Calu3 (cell line): ENCODE data around the gene TMEM258. TPM values are rescaled to one million over a fixed set of nuclear protein-coding genes. Genes with fewer than 3 reads are reported as not detected.

Source experiments
- BruUV-seq: library from RNA; stranded (reverse); fragments of 400-500 nt; replicated peaks from 2 replicates; lab custom pipeline; 2021; lab: Mats Ljungman, UMichigan
- CTCF ChIA-PET: fragments of 300-600 bp; sonication (Branson Sonifier 250); formaldehyde crosslinking; loops from one replicate; lab custom pipeline; 2022; ENCODE audit warnings: antibody characterized with exemption; lab: Charles Lee
- DNase-seq: peaks from one replicate; pipeline ENCODE4 v3.0.0; 2022
- H3K27ac Mint-ChIP-seq: one replicate; pipeline ENCODE4 v1.8.0; 2022; ENCODE audit warnings: mixed read lengths; ENCODE audit not compliant: unreplicated experiment
- H3K27me3 Mint-ChIP-seq: one replicate; pipeline ENCODE4 v1.8.0; 2022; ENCODE audit warnings: mixed read lengths; ENCODE audit not compliant: unreplicated experiment
- H3K36me3 Mint-ChIP-seq: one replicate; pipeline ENCODE4 v1.8.0; 2022; ENCODE audit warnings: mild to moderate bottlenecking, moderate library complexity, mixed read lengths; ENCODE audit not compliant: insufficient read depth, unreplicated experiment
- H3K4me1 Mint-ChIP-seq: one replicate; pipeline ENCODE4 v1.8.0; 2022; ENCODE audit warnings: mild to moderate bottlenecking, low read depth, mixed read lengths; ENCODE audit not compliant: unreplicated experiment
- H3K4me3 Mint-ChIP-seq: one replicate; pipeline ENCODE4 v1.8.0; 2022; ENCODE audit warnings: mild to moderate bottlenecking, low read depth, moderate library complexity, mixed read lengths; ENCODE audit not compliant: unreplicated experiment
- H3K9me3 Mint-ChIP-seq: one replicate; pipeline ENCODE4 v1.8.0; 2022; ENCODE audit warnings: low read depth, mixed read lengths; ENCODE audit not compliant: unreplicated experiment
- intact Hi-C: fragments of 100-400 bp; cut with micrococcal nuclease; formaldehyde crosslinking; loops from one replicate; pipeline ENCODE4 v1.10.0; 2022; ENCODE audit not compliant: unreplicated experiment
- total RNA-seq: library from RNA; stranded (reverse); gene quantifications from 2 replicates; pipeline ENCODE4 v1.2.3, GENCODE V29; 2022
- TF ChIP-seq, protein P1 (sequence below): fragments of 200-600 bp; IDR thresholded peaks from one replicate; pipeline ENCODE4 v1.8.0; 2022; ENCODE audit warnings: antibody characterized with exemption; ENCODE audit not compliant: unreplicated experiment

The TMEM258 gene
- total RNA-seq, 1 experiment from 2014 or later: 146 TPM

DNA sequence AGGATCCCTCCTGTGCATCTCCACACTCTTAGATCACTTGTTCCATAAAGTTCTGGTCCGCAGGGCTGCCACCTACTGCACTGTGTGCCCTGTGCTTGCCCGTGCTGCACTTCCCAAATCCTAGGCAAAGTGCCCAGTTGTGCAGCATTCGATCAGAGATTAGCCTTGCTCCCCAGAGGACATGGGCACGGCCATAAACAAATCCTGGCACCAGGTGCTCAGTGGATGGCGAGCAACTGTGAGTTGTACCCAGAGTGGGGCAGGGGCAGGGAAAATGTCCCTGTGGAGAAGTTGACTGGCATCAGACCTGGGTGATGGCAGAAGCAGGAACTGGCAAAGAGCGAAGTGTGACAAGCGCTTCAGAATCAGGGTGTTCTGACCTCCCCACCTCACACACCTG is 40.4 kb upstream of the TMEM258 start:
- Mint-ChIP-seq H3K4me3 (no peak overlapping the region), H3K9me3 (no peaks in the 10 kb centered on the region), H3K4me1 (no peaks in the 10 kb centered on the region), H3K36me3 (peaks cover 11% of the 10 kb centered on the region), H3K27ac (no peak overlapping the region), H3K27me3 (peaks cover 69% of the 10 kb centered on the region)
- no TSS peak for BruUV-seq
- no peak for DNase-seq
- intact Hi-C loops: no loop called here
- CTCF ChIA-PET: no interaction called here
- TF ChIP-seq, protein P1, sequence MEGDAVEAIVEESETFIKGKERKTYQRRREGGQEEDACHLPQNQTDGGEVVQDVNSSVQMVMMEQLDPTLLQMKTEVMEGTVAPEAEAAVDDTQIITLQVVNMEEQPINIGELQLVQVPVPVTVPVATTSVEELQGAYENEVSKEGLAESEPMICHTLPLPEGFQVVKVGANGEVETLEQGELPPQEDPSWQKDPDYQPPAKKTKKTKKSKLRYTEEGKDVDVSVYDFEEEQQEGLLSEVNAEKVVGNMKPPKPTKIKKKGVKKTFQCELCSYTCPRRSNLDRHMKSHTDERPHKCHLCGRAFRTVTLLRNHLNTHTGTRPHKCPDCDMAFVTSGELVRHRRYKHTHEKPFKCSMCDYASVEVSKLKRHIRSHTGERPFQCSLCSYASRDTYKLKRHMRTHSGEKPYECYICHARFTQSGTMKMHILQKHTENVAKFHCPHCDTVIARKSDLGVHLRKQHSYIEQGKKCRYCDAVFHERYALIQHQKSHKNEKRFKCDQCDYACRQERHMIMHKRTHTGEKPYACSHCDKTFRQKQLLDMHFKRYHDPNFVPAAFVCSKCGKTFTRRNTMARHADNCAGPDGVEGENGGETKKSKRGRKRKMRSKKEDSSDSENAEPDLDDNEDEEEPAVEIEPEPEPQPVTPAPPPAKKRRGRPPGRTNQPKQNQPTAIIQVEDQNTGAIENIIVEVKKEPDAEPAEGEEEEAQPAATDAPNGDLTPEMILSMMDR: no peak

DNA sequence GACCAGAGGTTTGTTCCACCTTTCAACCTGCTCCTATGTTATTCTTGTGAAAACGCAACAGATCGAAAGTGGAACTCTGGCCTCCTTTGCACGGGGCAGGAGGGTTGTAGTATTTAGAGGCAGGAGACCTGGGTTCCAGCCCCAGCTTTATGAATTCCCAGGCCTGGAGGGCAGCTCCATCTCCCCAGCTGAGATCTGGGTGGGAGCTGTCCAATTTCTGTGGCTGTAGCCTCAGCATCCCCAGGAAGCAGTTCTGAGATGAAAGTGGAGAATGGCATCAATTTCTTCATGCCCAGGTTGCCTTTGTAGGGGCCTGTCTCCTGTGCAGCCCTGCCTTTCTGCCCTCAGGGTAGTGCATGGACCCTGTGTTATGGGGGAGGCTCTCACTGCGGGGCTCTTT is 39.8 kb upstream of the TMEM258 start:
- BruUV-seq: no TSS peak
- H3K27ac Mint-ChIP-seq: no peak overlapping the region
- no peaks in the 10 kb centered on the region for H3K9me3 Mint-ChIP-seq
- TF ChIP-seq, protein P1: no peak
- DNase-seq: no peak
- H3K36me3 Mint-ChIP-seq: peaks cover 11% of the 10 kb centered on the region
- CTCF ChIA-PET: no interaction called here
- H3K4me1 Mint-ChIP-seq: no peaks in the 10 kb centered on the region
- H3K27me3 Mint-ChIP-seq: peaks cover 74% of the 10 kb centered on the region
- H3K4me3 Mint-ChIP-seq: no peak overlapping the region
- intact Hi-C loops: no loop called here

- Mint-ChIP-seq H3K27ac (no peak overlapping the region), H3K4me3 (no peak overlapping the region), H3K36me3 (peaks cover 11% of the 10 kb centered on the region), H3K9me3 (no peaks in the 10 kb centered on the region), H3K27me3 (peaks cover 84% of the 10 kb centered on the region), H3K4me1 (no peaks in the 10 kb centered on the region)
- CTCF ChIA-PET: no interaction called here
- intact Hi-C loops: no loop called here
- no peak for DNase-seq
- TF ChIP-seq, protein P1: no peak
- BruUV-seq: no TSS peak
Measured at GRCh38 chr11:61830237-61831105, 38.1 kb upstream of the TMEM258 start.

DNA sequence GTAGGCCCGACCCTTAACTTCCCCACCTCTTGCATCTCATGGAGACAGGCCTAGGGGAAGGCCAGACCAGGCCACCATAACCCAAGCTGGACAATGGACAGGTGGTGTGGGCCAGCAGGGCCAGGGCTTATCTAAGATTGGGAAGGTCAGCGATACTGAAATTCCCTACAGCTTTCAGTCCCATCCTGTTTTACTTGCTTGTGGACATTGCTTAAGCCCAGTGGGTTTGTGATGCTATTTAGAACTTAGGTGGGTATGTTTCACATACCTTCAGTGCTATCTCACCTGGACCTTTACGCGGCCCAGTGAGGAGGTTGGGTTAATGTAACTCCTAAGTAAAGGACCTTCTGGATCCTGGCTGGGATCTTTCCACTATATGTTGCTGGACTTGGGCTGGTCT is 37.4 kb upstream of the TMEM258 start:
- H3K27ac Mint-ChIP-seq: no peak overlapping the region
- no peaks in the 10 kb centered on the region for H3K4me1 Mint-ChIP-seq
- no peak for DNase-seq
- no TSS peak for BruUV-seq
- H3K27me3 Mint-ChIP-seq: peaks cover 80% of the 10 kb centered on the region
- TF ChIP-seq, protein P1: no peak
- H3K4me3 Mint-ChIP-seq: no peak overlapping the region
- intact Hi-C loops: no loop called here
- no peaks in the 10 kb centered on the region for H3K9me3 Mint-ChIP-seq
- CTCF ChIA-PET: no interaction called here
- H3K36me3 Mint-ChIP-seq: peaks cover 11% of the 10 kb centered on the region
